GM06990 (cell line): ENCODE data around the gene ZNF324B.

ENCODE experiments used
- DNase-seq: peaks from one replicate; pipeline ENCODE4 v3.0.0-alpha.2; 2011; ENCODE audit not compliant: insufficient read length; ENCODE audit errors: extremely low read depth
- H3K27me3 ChIP-seq: replicated peaks from 2 replicates; pipeline ENCODE4 v1.6.0; 2011; ENCODE audit warnings: low read length; ENCODE audit not compliant: control insufficient read depth, insufficient read depth
- H3K36me3 ChIP-seq: 2 replicates; pipeline ENCODE4 v1.5.1; 2011; ENCODE audit warnings: low read length; ENCODE audit not compliant: control insufficient read depth, insufficient read depth
- H3K4me3 ChIP-seq: replicated peaks from 2 replicates; pipeline ENCODE4 v1.5.1; 2011; ENCODE audit warnings: low read depth, mild to moderate bottlenecking, control low read depth, low read length
- TF ChIP-seq, protein P1 (sequence below): IDR thresholded peaks from 2 replicates; pipeline ENCODE4 v1.5.1; 2011; ENCODE audit warnings: low read length, control low read depth, mild to moderate bottlenecking, inconsistent platforms; ENCODE audit not compliant: insufficient read depth, poor library complexity, severe bottlenecking

ZNF324B gene

GRCh38 chr19:58498316-58499020 is 47.0 kb downstream of the ZNF324B start:
- TF ChIP-seq, protein P1, sequence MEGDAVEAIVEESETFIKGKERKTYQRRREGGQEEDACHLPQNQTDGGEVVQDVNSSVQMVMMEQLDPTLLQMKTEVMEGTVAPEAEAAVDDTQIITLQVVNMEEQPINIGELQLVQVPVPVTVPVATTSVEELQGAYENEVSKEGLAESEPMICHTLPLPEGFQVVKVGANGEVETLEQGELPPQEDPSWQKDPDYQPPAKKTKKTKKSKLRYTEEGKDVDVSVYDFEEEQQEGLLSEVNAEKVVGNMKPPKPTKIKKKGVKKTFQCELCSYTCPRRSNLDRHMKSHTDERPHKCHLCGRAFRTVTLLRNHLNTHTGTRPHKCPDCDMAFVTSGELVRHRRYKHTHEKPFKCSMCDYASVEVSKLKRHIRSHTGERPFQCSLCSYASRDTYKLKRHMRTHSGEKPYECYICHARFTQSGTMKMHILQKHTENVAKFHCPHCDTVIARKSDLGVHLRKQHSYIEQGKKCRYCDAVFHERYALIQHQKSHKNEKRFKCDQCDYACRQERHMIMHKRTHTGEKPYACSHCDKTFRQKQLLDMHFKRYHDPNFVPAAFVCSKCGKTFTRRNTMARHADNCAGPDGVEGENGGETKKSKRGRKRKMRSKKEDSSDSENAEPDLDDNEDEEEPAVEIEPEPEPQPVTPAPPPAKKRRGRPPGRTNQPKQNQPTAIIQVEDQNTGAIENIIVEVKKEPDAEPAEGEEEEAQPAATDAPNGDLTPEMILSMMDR: no peak
- no peak for DNase-seq
- Histone ChIP-seq H3K27me3 (no peaks in the 10 kb centered on the region), H3K4me3 (peak overlapping the region; percentile 66), H3K36me3 (no peaks in the 10 kb centered on the region)

GRCh38 chr19:58499021-58499927 is 47.9 kb downstream of the ZNF324B start:
- H3K36me3 ChIP-seq: no peaks in the 10 kb centered on the region
- DNase-seq: peak; percentile 98
- no peaks in the 10 kb centered on the region for H3K27me3 ChIP-seq
- peak overlapping the region; percentile 66 for H3K4me3 ChIP-seq
- TF ChIP-seq, protein P1: peak; percentile 42

GRCh38 chr19:58500242-58500641 is 48.8 kb downstream of the ZNF324B start:
- peak overlapping the region; percentile 66; the same call in 1 of the 2 replicates for H3K4me3 ChIP-seq
- no peaks in the 10 kb centered on the region for H3K36me3 ChIP-seq
- no peaks in the 10 kb centered on the region for H3K27me3 ChIP-seq
- TF ChIP-seq, protein P1: no peak
- no peak for DNase-seq
